AG08396 (cell line): ENCODE measurements around the gene SEC22A.

ENCODE experiments used
- DNase-seq: peaks from one replicate; pipeline ENCODE4 v3.0.0; 2012; ENCODE audit warnings: low spot score, mixed read lengths

Gene SEC22A

DNA sequence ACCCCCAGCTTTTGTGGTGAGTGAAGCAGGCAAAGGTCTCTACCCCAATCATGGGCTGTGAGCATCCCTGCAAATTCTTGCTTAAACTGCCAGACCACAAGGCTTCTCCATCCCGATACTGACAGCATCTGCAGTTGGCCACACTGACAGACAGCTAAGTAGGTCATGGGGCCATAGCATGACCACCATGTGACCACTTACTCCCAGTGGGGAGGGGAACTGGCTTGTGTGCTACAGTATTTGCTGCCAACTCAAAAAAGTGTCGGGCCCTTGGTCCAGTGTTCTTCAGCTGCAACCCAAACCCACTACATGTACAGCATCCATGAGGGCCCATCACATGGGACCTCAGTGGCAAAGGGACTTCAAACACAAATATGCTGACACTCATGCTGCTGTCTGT is 103.4 kb downstream of the SEC22A start:
- no peak for DNase-seq

DNA sequence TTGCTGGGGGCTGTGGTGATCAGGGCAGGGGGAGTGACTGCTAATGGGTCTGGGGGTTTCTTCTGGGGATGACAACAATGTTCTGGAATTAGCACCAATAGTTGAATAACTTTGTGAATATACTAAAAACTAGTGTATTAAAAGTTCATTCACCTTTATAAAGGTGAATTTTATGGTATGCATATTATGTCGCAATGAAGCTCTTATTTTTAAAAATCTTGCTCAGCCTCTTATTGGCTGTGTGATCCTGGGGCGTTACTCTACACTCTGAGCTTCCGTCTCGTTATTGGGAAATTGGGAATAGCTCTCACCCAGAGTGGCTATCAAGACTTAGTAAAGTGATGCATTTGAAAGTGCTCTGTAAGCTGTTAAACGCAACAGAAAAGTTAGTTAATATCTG is 105.3 kb downstream of the SEC22A start:
- no peak for DNase-seq

DNA sequence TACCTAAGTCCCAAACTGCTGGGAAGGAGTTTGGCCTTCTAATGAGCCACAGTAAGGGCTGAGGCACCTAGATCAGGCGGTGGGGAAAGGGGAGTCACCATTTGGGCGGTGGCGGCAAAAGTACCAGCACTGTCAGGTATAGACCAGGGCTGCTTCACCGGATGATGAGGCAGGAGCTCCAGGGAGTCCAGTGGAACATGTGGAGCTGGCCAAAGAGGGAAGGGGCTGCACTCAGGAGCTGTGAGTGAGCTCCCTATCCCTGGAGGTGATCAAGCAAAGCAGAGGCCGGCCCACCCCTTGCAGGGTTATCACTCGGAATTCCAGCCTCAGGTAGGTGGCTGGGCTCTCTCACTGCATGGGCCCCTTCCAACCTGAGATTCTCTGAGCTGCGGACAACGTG is 108.4 kb downstream of the SEC22A start:
- no peak for DNase-seq

DNA sequence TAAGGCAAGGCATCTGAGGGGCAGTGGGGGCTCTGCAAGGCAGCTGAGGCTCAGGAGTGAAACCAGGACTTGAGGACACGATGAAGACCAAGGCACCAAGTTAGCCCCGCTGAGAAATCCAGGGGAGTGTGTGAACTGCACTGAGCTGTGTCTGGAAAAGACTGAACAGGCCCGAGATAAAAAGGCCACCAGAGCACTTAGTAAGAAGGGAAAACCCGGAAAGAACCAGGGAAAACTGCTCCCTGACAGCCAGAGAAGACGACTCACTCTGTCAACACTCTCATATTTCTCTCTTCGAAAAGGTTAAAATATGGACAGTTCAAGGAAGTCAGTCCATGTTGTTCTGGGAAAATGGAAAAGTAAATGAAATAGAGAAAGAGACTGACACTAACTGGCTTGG is 109.0 kb downstream of the SEC22A start:
- DNase-seq = no peak

DNA sequence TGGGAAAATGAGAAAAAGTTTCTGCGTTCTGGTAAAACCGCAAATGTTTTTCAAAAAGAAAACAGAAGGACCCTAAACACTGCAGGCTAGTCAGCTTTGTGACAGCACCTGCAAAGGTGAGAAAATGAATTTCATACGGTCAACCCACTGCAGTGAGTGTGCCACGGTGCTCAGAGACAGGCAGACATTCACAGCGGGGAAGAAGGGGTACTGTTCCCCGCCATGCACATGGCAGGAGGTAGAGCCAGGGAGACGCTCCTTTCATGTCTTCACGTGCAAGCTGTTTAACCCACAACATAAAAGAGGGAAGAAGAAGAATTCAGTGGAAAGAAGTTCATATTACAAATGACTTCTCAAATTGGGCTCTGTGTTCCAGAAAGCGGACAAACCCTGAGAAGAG is 109.5 kb downstream of the SEC22A start:
- no peak for DNase-seq

DNA sequence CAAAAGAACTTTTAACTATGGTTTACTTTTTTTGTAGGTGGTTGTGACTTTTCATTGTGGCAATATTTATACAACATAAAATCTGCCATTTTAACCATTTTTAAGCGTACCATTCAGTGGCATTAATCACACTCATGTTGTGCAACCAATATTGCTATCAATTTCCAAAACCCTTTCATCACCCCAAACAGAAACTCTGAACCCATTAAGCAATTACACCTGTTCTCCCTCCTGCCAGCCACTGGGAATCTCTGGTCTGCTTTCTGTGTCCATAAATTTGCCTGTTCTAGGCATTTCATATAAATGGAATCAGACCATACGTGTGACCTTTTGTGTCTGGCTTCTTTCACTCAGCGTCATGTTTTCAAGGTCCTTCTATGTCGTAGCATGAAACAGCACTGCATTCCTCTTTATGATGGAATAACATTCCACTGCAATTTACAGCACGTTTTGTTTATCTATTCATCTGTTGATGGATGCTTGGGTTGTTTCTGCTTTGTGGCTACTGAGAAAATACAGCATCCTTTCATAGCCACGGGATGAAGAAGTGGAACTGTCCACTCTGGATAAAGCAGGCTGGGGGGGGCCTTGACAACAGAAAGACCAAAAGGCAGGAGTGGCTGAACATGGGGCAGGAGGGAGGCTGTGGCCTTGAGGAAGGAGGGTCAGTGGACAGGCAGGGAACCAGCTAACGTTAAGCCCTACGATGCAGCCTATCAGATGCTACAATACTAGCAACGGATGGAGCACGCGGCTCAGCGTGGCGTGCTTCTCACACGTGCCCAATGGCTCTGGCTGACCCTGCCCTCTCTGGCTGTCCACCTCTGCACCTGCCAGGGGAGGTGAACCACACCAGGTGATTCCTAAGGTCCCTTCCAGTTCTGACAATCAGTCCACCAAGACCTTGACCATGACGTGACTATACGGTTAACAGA is 110.9 kb downstream of the SEC22A start:
- DNase-seq = no peak

DNA sequence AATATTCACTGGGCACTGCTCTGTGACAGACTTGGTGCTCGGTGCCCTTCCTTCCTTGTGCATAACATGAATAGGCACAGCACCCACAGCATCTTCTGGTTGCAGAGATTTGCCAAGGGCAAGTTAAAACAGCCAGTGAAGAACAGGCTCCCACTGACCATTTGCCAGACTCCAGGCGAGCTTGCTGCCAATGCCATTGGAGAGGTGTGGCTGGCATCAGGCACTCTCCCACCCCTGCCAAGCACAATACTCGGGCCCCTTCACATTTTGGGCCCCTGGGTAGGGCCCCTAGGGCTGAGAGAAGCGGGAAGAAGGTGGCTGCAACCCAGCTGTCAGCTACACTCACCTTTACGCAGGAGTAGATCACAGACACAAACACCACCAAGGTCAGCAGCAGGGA is 112.1 kb downstream of the SEC22A start:
- DNase-seq = no peak

DNA sequence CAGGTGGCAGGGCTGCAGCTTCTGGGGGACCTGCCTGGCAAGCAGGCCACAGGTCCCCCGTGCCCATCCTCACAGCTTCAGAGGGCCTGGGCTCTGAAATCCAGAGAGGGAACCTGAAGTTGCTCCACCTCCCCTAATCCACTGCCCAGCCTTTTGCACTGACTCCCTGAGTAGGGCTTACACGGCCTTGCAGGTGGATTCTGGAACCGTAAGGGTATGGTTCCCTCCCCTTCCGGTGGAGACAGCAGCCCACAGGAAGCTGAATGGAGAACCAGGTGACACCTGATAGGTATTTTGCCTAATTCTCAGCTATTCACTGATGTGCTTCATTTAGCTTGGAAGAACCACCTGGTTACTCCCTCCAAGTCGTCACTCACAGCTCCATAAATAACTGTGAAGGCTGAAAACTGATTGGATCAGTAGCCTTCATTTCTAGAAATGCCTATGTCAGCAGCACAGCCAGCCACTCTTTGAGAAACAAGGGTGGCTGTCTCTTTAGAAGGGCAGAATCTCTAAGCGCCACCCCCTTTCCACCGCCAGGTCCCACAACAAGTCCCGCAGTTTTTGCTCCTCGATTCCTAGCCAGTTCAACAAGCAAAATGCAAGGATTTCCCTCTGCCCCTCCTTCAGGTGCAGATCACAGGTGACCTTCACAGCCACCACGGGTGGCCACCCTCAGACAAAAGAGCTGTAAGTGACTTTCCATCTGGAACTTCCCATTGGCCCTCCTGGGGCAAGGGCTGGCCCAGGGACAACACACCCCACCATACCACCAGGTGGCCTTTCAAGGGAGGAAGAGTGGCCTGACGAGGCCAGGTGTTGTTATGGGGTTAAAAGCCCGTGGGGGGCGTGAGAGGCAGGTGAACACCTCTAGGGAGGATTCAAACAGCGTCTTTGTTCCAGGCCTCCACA is 112.9 kb downstream of the SEC22A start:
- DNase-seq = no peak

DNA sequence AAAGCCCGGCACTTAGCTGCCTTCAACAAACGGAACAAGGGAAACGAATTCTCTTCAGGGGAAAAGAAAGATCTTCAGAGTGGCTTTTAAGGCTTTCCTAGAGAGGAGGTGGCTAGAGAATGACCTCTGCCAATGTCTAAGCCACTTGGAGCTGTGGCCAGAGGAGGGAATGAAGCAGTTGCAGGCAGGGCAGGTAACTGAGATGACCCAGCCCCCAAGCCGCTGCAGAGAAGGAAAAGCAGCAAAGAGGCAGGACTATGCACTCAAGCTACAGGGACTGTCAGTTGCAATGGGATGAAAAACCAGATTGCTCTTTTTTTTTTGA is 113.5 kb downstream of the SEC22A start:
- DNase-seq = no peak

DNA sequence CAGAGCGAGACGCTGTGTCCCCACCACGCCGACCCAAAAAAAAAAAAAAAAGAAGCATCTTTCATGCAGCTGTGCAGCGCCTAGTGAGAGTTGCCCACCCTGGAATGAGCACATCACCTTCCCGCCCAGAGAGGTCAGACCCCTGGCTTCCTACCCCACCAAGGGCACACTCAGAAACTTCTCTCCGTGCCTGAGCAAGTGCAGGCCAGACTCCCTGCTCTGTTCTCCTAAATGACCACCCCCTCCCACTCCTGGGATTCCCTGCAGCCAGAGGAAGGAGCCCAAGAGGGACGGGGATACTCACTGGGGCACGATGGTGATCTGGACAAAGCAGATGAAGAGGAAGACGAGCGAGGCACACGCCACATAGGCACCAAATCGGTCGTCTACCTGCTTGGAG is 116.0 kb downstream of the SEC22A start:
- DNase-seq = no peak

DNA sequence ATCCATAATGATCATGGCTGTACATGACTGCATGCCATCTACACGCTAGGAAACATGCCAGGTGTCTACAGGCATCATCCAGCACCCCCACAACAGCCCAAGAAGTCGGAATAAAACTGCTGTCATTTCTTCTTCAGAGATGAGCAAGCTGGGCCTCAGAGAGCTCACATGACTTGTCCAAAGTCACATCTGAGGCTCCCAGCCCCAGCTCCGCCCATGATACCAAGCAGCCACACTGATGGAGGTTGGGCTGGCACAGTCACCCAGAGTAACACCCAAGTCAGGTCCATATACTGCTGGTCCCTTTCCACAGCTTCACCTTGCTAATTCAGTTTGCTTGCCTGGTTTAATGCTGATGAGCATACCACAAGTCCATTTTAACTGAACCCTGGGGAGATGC is 116.6 kb downstream of the SEC22A start:
- no peak for DNase-seq

DNA sequence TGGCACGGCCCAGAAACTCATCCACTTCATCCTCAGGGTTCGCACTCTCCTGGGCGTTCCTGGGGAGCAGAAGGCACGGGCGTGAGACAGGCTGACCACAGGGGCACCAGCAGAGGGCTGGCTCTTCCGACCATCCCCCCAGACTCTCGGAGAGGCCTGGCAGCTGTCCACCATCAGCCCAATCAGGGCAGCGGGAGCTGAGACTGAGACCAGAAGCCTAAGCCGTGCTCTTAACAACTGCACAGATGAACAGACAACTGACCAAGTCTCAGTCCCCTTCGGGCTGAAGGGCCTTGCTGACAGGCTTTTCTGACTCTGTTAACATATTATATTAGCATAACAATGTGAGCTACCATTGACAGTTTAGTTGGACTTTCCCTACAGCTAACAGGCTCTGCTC is 118.0 kb downstream of the SEC22A start:
- no peak for DNase-seq

DNA sequence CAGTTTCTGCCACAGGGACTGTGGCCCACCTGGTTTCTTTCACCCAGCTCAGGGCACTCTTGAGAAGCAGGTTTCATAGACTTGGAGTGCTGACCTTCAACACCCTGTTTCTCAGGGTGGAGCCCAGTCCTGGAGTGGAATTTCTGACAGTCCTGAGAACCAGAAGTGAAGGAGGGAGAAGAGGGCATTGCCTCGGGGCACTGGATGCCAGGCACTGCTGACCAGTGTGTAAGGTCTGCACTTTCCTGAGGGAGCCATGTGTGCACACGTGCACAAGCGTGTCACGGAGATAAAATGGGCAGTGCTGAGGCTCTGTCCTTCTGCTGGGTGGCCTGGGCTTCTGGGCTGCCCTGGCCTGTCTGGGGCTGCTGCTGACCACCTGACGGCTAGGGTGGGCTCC is 118.5 kb downstream of the SEC22A start:
- no peak for DNase-seq

DNA sequence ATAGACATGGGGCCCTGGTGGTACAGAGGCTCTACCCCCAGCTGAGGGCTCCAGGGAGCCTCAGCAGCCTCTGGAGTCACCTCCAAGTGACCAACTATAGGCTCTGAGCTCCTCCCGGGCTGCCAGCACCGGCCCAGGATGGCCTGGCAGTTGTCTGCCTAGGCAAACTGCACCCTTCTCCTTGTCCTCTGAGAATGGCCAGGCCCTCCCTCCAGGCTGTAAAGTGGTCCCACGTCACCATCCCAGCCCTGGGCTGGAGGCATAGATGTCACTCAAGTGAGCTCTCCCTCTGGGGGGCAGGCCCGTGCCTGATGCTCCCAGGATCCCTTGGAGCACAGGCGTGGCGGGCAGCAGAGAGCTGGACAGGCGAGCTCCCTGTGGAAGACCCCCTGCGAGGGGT is 120.1 kb downstream of the SEC22A start:
- DNase-seq = no peak

DNA sequence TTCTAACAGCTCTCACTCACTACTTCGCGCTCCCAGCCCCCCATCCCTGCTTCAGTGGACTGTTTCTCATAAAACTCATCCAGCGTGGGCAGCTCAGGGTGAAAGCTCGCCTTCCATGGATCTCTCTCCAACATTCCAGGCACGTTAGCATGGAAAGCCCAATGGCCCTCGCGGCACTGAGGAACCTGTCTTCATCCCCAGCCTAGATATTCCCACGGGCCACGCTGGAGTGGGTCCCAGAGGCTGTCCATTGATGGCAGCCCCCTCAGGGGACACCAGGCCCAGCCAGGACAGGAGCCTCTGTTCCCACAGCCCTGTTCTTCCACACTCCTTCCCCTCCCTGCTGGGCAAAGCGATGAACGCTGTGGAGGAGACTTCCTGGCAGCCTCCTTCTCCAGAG is 121.1 kb downstream of the SEC22A start:
- no peak for DNase-seq
